ENCODE results near the gene PGM1. TPM values are rescaled to one million over a fixed set of nuclear protein-coding genes. Genes with fewer than 3 reads are reported as not detected.

Gene PGM1
- total RNA-seq, 1 donor, result 62.2 TPM

DNA sequence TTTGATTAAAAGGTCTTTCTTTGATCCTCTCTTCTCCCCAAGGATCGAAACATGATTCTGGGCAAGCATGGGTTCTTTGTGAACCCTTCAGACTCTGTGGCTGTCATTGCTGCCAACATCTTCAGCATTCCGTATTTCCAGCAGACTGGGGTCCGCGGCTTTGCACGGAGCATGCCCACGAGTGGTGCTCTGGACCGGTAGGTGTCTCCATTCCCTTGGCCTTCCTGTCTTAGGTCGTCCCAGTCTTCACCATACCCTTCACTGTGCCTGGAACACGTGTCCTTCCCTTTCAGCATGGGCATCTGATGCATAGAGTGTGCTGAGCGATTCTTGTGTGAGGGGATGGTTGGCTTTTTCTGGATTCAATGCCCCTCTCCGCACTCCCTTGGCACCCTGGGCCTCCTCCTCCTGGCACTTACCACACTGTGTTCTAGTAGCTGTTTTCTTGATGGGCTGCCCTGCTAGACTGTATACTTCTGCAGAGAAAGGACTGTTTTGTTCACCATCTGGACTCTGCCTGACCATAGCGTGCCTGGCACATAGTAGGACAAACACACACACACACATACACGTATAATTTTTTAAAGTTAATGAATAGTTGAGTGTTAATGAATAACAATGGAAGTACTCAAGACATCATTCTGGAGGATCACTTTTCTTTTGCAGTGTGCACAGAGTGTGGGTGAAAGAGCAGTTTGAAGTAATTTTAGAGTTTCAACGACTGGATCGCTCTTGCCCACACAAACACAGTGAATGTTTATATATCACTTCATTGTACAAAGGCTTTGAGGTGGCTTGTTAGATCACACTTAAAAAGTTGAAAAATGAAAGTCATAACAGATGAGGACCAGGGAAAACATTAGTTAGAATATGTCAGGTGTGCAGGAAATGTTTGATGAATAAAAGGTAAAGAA is 43.2 kb downstream of the PGM1 start:
- no peak for TF ChIP-seq CTCF (IDR thresholded peaks at IDR 0.05; ENCODE audit: insufficient read depth, low read depth, low read length)

GRCh38 chr1:63638471-63638870 is 45.3 kb downstream of the PGM1 start:
- H3K4me3 ChIP-seq (ENCODE audit: low read depth, low read length), result no peak overlapping the region
- no peak for TF ChIP-seq CTCF (IDR thresholded peaks at IDR 0.05; ENCODE audit: insufficient read depth, low read depth, low read length)
- DNase-seq (ENCODE audit: low read depth), result no peak

More for the DNA sequence above, 43.2 kb downstream of the PGM1 start:
- H3K4me3 ChIP-seq (ENCODE audit: low read depth, low read length), result no peak overlapping the region
- no peak for DNase-seq (ENCODE audit: low read depth)

DNA sequence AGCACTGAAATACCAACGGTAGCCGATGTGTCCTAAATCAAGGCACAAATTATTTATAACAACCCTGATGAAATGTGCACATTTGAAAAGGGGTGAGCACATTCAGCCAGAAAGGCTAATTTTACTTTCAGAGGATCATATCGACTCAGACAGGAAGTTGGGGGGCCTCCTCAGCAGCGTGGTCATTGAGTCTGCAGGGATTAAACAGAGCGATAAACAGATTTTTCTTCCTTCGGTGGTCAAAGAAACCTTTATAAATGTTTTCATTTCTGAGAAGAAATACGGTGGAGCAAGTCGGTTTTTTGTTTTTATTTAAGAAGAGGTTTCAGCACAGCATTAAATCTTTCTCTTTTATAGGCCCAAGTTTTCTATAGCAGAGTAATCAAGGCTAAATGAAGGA is 45.7 kb downstream of the PGM1 start:
- no peak overlapping the region for H3K4me3 ChIP-seq (ENCODE audit: low read depth, low read length)
- no peak for TF ChIP-seq CTCF (IDR thresholded peaks at IDR 0.05; ENCODE audit: insufficient read depth, low read depth, low read length)
- DNase-seq (ENCODE audit: low read depth), result no peak

DNA sequence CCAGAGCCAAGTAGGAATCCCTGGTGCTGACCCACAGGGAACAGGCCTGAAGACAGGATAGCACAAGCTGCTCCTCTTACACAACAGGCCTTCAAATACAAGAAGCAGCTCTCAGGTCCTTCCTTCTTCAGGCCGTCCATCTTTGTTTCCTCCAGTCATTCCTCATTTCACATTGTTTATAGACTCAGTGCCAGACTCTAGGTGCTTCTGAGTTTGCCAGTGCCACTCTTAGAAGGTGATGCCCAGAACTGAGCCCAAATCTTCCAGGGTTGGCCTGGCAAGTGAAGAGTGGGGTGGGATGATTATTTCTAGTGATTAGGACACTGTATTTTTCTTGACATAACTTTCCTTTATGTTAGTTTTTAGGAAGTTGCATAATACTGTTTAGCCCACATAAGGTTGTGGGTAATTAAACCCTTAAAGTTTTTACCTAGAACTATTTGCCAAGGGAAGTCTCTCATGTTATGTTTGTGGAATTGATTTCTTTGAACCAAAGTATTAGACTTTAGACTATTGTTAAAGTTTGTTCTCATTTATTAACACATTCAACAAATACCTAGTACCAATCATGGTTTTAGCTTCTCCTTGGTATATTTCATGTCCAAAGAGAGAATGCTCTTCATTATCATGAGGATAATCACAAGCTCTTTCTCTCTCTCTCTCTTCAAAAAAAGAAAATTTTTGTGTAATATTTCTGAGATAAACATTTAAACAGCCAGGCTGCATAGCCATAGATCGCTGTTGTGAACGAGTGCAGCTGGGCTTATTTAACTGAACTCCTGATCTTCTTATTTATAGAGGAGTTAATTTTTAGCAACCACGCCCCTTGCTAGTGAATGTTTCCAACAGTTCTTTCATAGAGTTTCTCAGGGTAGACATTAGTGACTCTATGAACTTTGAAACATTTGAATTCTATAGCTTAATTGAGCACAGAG is 47.7 kb downstream of the PGM1 start:
- DNase-seq (ENCODE audit: low read depth), result no peak
- TF ChIP-seq CTCF (IDR thresholded peaks at IDR 0.05; ENCODE audit: insufficient read depth, low read depth, low read length), result no peak
- H3K4me3 ChIP-seq (ENCODE audit: low read depth, low read length), result no peak overlapping the region

DNA sequence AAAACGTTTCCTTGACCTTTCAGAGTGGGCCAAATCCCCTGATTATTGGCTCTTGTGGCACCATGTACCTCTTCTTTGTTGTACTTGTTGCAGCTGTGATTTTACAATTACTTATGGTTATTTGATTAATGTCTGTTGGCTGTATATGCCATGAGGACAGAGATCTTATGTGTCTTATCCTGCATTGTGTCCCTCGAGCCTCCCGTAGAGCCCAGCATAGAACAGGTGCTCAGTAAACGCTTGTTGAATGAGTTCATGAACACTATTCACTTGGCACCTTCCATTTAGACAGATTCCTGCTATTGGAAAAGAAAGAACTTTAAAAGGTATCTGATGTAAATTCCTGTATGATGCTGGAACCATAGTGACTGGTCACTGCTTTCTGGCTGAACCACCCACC is 48.4 kb downstream of the PGM1 start:
- no peak for TF ChIP-seq CTCF (IDR thresholded peaks at IDR 0.05; ENCODE audit: insufficient read depth, low read depth, low read length)
- no peak for DNase-seq (ENCODE audit: low read depth)
- H3K4me3 ChIP-seq (ENCODE audit: low read depth, low read length), result no peak overlapping the region

- no peak overlapping the region for H3K4me3 ChIP-seq (ENCODE audit: low read depth, low read length)
- no peak for TF ChIP-seq CTCF (IDR thresholded peaks at IDR 0.05; ENCODE audit: insufficient read depth, low read depth, low read length)
- DNase-seq (ENCODE audit: low read depth), result no peak
Observed at GRCh38 chr1:63642901-63643300, 49.7 kb downstream of the PGM1 start.

All from fibroblast of villous mesenchyme (primary cell).